Upper lobe of right lung (tissue), 1 donor: ENCODE data around the gene CERS6. TPM values are rescaled to one million over a fixed set of nuclear protein-coding genes. Genes with fewer than 3 reads are reported as not detected.

ENCODE experiments used
- ATAC-seq: fragments of 200-7000 bp; cut with Tn5 transposase; one replicate; pipeline ENCODE4 v1.9.1; 2020; ENCODE audit warnings: mild to moderate bottlenecking, moderate library complexity
- DNase-seq: peaks from one replicate; pipeline ENCODE4 v3.0.0-alpha.2; 2020
- H3K27ac ChIP-seq: fragments of 200-600 bp; one replicate; pipeline ENCODE4 v1.8.0; 2022
- H3K27me3 ChIP-seq: fragments of 200-600 bp; one replicate; pipeline ENCODE4 v1.8.0; 2022; ENCODE audit warnings: mild to moderate bottlenecking
- H3K36me3 ChIP-seq: fragments of 200-600 bp; one replicate; pipeline ENCODE4 v1.8.0; 2022
- H3K4me1 ChIP-seq: fragments of 200-600 bp; one replicate; pipeline ENCODE4 v1.8.0; 2022
- H3K4me3 ChIP-seq: fragments of 200-600 bp; one replicate; pipeline ENCODE4 v1.8.0; 2022; ENCODE audit warnings: mild to moderate bottlenecking
- H3K9me3 ChIP-seq: fragments of 200-600 bp; one replicate; pipeline ENCODE4 v1.8.0; 2022
- intact Hi-C: fragments of 100-400 bp; cut with DNase I; formaldehyde crosslinking; loops from one replicate; pipeline ENCODE4 v1.11.0; 2022
- total RNA-seq: library from RNA; stranded (reverse); fragmentation: NEBNext Ultra II Directional; extraction: Animal tissue kit (Norgen Biotek cat#: 25700); gene quantifications from one replicate; pipeline ENCODE4 v1.2.1, GENCODE V29; 2021
- TF ChIP-seq, protein P1 (sequence below): fragments of 200-600 bp; IDR thresholded peaks from one replicate; pipeline ENCODE4 v1.8.0; 2022; ENCODE audit warnings: antibody characterized with exemption
- donor health status: DM: no; HTN: yes; CAD: no; lungs with severe emphysema.

The CERS6 gene
- total RNA-seq, 1 donor from 2014 or later: 17.8 TPM

DNA sequence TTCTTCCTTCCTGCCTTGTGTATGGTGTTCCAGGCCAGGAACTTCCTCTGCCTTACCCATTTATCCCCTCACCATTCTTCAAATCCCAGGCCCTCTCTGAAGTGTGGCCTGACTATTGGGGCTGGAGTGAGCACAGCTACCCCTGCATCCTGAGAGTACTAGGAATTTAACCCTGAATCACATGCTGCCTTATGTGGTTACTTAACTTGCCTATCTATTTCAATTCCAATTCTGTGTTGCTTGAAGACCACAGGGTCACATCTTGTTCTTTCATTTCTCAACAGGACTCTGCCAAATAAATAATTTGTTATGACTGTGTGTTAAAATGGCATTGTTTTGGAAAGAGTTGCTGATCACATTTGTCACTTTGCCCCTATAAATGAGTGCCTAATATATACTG, 108.6 kb downstream of the CERS6 start:
- no peak for DNase-seq
- TF ChIP-seq, protein P1, sequence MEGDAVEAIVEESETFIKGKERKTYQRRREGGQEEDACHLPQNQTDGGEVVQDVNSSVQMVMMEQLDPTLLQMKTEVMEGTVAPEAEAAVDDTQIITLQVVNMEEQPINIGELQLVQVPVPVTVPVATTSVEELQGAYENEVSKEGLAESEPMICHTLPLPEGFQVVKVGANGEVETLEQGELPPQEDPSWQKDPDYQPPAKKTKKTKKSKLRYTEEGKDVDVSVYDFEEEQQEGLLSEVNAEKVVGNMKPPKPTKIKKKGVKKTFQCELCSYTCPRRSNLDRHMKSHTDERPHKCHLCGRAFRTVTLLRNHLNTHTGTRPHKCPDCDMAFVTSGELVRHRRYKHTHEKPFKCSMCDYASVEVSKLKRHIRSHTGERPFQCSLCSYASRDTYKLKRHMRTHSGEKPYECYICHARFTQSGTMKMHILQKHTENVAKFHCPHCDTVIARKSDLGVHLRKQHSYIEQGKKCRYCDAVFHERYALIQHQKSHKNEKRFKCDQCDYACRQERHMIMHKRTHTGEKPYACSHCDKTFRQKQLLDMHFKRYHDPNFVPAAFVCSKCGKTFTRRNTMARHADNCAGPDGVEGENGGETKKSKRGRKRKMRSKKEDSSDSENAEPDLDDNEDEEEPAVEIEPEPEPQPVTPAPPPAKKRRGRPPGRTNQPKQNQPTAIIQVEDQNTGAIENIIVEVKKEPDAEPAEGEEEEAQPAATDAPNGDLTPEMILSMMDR: no peak
- Histone ChIP-seq H3K4me3 (no peak overlapping the region), H3K4me1 (no peaks in the 10 kb centered on the region), H3K36me3 (no peaks in the 10 kb centered on the region), H3K9me3 (no peaks in the 10 kb centered on the region), H3K27me3 (no peaks in the 10 kb centered on the region), H3K27ac (no peak overlapping the region)
- intact Hi-C loops: no loop called here
- ATAC-seq: no peak

DNA sequence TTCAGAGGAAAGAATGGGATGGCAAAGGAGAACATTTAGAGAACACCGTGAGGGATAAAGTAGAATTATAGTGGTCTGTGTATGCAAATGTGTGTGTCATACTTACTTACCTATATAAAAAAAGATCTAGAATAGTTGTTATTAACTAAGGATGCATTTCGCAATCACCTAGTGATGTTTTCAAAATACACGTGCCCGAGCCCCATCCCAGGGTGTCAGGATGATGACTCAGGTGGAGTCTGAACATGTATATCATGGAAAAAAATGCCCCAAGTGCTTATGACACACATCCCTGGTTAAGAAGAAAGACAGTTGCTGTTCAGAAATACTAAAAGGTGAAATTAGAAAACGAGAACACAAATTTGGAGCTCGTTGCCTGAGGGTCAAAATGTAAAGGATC, 109.0 kb downstream of the CERS6 start:
- intact Hi-C loops: no loop called here
- DNase-seq (no peak), ATAC-seq (no peak)
- Histone ChIP-seq H3K4me3 (no peak overlapping the region), H3K36me3 (no peaks in the 10 kb centered on the region), H3K27ac (no peak overlapping the region), H3K27me3 (no peaks in the 10 kb centered on the region), H3K4me1 (no peaks in the 10 kb centered on the region), H3K9me3 (no peaks in the 10 kb centered on the region)
- TF ChIP-seq, protein P1: no peak

DNA sequence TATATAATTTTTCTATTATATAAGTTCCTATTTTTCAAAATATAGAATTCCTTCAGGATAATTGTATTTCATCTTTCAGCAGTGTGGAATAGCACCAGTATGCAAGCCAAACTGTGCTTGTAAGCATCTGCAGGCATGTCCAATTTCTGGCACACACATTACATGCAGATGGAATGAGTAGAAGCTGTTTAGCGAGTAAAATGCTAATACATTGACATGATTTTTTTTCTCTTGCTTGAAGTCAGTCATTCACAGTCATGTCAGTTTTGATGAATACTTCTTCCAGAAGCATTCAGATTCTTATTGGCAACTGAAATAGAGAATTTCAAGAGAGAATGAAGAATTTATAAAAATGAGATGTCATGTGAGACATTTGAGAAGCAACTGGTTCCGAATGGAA, 109.4 kb downstream of the CERS6 start:
- TF ChIP-seq, protein P1: no peak
- Histone ChIP-seq H3K27ac (no peak overlapping the region), H3K4me1 (no peaks in the 10 kb centered on the region), H3K27me3 (no peaks in the 10 kb centered on the region), H3K9me3 (no peaks in the 10 kb centered on the region), H3K36me3 (no peaks in the 10 kb centered on the region), H3K4me3 (no peak overlapping the region)
- no peak for DNase-seq
- no peak for ATAC-seq
- intact Hi-C loops: no loop called here

DNA sequence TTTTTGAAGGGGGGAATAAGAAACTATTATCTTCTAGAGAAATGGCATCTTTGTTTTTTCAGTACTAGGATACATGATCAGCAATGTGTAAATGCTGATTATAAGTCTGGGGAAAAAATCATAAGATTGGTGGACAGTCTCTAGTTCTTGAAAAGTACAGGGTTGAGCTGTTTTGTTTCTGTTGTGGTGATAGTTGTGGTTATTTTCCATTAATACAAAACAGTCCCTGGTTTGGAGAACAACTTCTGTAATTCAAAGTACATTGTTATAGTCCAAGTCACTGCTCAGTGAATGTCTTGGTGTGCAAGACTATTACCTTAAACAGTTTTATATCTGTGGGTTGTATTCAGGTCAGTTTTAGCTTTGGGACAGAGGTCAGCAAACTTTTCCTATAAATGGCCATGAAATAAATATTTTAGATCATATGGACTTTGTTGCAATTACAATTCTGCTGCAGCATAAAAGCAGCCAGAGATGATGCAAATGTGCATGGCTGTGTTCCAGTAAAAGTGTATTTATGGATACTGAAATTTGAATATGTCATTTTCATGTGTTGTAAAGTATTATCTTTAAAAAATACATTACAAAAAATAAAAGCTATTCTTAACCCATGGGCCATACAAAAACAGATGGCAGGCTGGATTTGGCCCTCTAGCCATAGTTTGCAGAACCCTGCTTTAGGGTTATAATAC, 111.0 kb downstream of the CERS6 start:
- no peak overlapping the region for H3K27ac ChIP-seq
- no peaks in the 10 kb centered on the region for H3K36me3 ChIP-seq
- no peaks in the 10 kb centered on the region for H3K27me3 ChIP-seq
- TF ChIP-seq, protein P1: no peak
- no peaks in the 10 kb centered on the region for H3K4me1 ChIP-seq
- intact Hi-C loops: no loop called here
- H3K4me3 ChIP-seq: no peak overlapping the region
- no peak for DNase-seq
- ATAC-seq: no peak
- H3K9me3 ChIP-seq: no peaks in the 10 kb centered on the region

DNA sequence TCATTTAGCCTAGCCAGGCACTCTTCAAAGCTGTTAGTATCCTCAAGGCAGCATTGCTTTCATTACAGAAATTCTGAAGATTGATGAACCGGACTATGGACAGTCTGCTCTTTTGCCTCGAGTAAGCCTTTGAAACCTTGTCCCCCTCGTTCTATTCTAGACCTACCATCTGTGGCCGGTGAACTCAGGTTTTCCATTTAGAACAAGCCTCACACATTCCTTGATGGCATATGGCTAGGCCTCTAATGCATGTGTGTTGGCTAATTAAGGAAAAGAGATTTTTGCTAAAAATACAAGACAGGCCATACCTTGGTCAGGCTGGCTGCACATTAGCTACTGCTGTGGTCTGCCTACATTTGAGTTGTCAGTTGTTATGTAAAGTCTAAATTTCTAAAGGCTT, 111.8 kb downstream of the CERS6 start:
- DNase-seq: no peak
- Histone ChIP-seq H3K9me3 (no peaks in the 10 kb centered on the region), H3K36me3 (no peaks in the 10 kb centered on the region), H3K4me3 (no peak overlapping the region), H3K4me1 (no peaks in the 10 kb centered on the region), H3K27me3 (no peaks in the 10 kb centered on the region), H3K27ac (no peak overlapping the region)
- intact Hi-C loops: no loop called here
- TF ChIP-seq, protein P1: no peak
- ATAC-seq: no peak
